NCI-H146 treated with DMSO at 0.1 percent for 48 hours (cell line): ENCODE data around the gene LZTFL1.

Source experiments
- DNase-seq: peaks from one replicate; lab custom pipeline; 2025; ENCODE audit not compliant: unreplicated experiment; lab: John Stamatoyannopoulos, UW

The LZTFL1 gene

GRCh38 chr3:45814322-45814721 is 27.6 kb downstream of the LZTFL1 start:
- DNase-seq: no peak

GRCh38 chr3:45807681-45808540 is 34.0 kb downstream of the LZTFL1 start:
- peak; percentile 33 for DNase-seq

DNA sequence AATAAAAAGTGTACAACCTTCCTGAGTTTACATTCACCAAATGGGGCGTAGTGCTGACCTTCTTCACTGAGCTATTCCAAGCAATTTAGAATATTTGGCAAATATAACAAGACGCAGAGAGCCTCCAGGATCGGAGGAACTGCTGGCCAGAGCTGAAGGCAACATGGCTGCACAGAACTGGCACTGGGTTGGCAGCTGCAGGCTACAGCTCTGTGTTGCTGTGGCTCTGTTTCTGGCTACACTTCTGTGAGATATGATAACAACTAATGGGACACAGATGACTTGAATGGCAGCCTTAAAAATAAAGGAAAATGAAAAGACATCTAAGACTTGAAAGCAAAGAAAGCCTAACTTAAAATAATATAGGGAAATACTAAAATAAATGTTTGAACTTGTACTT is 34.8 kb downstream of the LZTFL1 start:
- DNase-seq: peak; percentile 4

GRCh38 chr3:45806072-45806471 is 35.8 kb downstream of the LZTFL1 start:
- DNase-seq: no peak

GRCh38 chr3:45803252-45803935 is 38.5 kb downstream of the LZTFL1 start:
- no peak for DNase-seq

DNA sequence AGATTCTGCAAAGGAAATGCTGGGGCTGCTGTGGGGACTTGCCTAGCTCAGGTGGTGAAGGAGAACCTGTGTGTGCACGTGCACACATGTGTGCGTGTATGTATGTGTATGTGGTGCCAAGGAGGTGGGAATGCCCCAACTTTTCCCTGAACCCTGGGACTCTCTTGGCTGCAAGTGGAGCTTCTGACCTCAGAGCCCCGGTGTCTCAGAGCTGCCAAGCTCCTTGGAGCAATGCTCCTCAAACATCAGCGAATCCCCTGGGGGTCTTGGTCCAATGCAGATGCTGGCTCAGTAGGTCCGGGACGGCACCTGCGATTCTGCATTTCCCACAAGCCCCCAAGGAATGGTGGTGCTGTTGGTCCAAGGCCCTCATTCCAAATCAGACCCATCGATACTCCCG is 39.8 kb downstream of the LZTFL1 start:
- DNase-seq: no peak

- no peak for DNase-seq
Measured at GRCh38 chr3:45800611-45801010, 41.3 kb downstream of the LZTFL1 start.

DNA sequence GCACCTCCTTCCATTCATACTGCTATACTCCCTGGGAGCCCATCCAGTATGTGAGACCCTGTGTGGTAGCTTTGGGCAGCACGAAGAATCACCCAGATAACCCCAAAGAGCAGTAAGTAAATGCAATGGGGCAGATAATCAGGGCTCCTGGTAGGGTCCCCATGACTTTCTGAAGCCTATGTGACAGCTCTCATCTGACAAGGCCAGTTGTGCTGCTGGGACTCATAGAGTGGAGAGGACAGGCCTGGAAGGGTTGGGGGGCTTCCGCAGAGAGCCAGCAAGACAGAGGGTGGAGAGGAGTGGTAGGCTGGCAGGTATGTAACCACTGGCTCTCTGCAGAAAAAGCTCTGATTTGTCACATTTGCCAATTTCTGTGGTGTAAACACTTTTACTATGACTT is 42.3 kb downstream of the LZTFL1 start:
- no peak for DNase-seq

- no peak for DNase-seq
Measured at GRCh38 chr3:45798034-45798433, 43.9 kb downstream of the LZTFL1 start.

- no peak for DNase-seq
Measured at GRCh38 chr3:45796902-45797637, 44.8 kb downstream of the LZTFL1 start.

- DNase-seq: no peak
Measured at GRCh38 chr3:45795882-45796765, 45.8 kb downstream of the LZTFL1 start, which contains the start of gene SLC6A20. SLC6A20 (minus strand) TSS chr3:45796536; CDS start chr3:45796419, 117 bp downstream.

- no peak for DNase-seq
Measured at GRCh38 chr3:45795509-45795881, 46.4 kb downstream of the LZTFL1 start.

DNA sequence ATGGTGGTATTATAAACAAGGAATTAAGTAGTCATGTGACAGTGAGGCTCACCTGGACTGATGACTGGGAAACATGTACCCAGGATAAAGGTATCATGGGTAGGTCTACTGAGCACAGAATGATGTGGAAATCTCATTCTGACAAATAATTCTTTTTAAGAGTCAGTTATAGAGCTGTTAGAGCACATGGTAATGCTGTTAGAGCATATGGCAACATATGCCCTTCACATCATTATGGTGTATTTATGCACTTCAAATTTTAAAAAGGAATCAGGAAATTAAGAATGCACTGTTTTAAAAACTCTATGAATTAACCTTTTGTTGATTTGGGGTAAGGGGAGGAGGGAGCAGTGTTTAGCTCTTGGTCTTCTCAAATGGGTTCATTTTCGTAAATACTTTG is 47.3 kb downstream of the LZTFL1 start:
- DNase-seq: no peak

DNA sequence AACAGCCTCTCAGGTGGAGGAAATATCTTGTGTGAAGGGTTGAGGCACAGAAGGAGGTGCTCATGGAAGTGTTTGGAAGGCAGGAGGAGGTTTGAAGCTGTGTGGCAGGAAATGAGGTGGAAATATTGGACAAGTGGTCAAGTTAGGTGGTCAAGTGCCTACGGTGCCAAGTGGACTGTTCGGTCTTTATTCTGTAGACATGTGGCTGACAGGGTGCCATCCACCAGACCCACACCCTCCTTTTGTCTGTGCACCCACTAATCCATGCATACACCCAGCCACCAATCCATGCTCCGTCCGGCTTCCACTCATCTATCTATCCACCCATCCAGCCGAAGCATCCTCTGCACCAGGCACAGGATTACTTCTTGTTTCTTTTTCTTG is 47.8 kb downstream of the LZTFL1 start:
- no peak for DNase-seq

- DNase-seq: no peak
Measured at GRCh38 chr3:45793482-45794176, 48.3 kb downstream of the LZTFL1 start.

DNA sequence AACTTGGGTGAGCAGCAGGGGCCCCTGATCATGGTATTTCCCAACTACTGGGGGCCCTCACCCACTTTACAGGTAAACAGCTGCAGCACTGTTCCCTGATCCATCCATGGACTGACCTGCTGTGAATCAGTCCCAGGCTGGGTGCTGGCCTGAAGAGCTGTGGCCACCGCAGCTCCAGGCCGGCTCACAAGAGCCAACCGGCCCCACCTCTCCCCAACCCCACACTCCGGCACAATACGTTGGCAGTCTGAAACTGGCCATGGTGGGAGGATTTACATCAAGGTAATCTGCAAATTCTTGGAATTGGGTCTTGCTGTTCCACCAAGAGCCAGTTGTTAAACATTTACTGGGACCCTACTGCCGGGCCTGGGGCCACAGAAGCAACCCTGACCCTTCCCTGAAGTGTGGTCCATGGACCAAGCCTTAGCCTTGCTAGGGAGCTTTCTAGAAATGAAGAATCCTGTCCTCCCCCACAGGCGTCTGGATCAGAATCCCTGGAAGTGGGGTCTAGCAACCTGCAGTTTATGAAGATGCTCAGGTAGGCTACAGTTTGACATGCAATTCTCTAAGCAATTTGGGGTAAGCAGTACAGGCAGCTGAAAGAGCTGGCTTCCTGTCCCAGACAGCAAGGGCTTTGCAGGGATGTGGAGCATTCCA is 49.3 kb downstream of the LZTFL1 start:
- DNase-seq: no peak

- DNase-seq: no peak
Measured at GRCh38 chr3:45792036-45792435, 49.9 kb downstream of the LZTFL1 start.

- no peak for DNase-seq
Measured at GRCh38 chr3:45790596-45790995, 51.3 kb downstream of the LZTFL1 start.

DNA sequence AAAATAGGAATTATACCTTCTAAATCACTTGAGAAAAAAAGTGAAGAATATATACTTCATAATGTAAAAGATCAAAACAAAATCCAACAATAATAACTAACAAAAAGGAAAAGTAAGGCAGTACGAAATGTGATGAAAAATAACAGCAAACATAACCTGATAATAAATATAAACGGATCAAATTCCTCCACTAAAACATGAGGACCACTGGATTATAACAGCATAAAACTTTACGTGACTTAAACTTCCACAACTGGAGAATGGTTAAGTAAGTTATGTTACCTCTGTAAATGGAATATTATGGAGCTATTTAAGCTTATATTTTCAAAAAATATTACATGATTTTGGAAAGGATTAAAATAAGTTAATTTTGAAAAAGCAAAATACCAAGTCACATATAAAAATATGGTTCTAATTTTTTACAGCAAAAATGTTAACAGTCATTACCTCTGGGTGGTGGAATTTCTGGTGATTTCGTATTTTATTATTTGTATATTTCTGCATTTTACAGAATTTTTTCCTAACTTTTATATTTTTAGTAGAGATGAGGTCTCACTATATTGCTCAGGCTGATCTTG is 52.6 kb downstream of the LZTFL1 start:
- DNase-seq: no peak
